IMR-90 (cell line): ENCODE measurements around the gene DHFR. TPM values are rescaled to one million over a fixed set of nuclear protein-coding genes. Genes with fewer than 3 reads are reported as not detected.

Experiments used
- ATAC-seq: fragments of 200-7000 bp; cut with Tn5 transposase; 2 replicates; pipeline ENCODE4 v1.9.1; 2020; ENCODE audit warnings: low read depth, mild to moderate bottlenecking, moderate library complexity
- BruUV-seq: library from RNA; stranded (reverse); fragments of 400-500 nt; replicated peaks from 2 replicates; lab custom pipeline; 2021; lab: Mats Ljungman, UMichigan
- CTCF ChIA-PET: fragments of 300-600 bp; formaldehyde crosslinking; extraction: SDS; loops from one replicate; lab custom pipeline; 2021; ENCODE audit warnings: antibody characterized with exemption; lab: Yijun Ruan, JAX
- POLR2A ChIA-PET: fragments of 300-600 bp; sonication (Branson Sonifier 250); formaldehyde crosslinking; loops from one replicate; lab custom pipeline; 2022; ENCODE audit warnings: antibody characterized with exemption; ENCODE audit not compliant: unreplicated experiment; lab: Charles Lee
- DNase-seq: peaks from one replicate; pipeline ENCODE4 v3.0.0; 2013
- H2AFZ ChIP-seq: replicated peaks from 2 replicates; pipeline ENCODE3; 2013; ENCODE audit warnings: low read length, mild to moderate bottlenecking; ENCODE audit not compliant: poor library complexity
- H2AK5ac ChIP-seq: 2 replicates; pipeline ENCODE4 v1.6.1; 2013; ENCODE audit warnings: low read depth, low read length, inconsistent platforms
- H2AK9ac ChIP-seq: replicated peaks from 2 replicates; pipeline ENCODE3; 2013; ENCODE audit warnings: mild to moderate bottlenecking, low read depth, low read length, moderate library complexity; ENCODE audit not compliant: poor library complexity
- H2BK120ac ChIP-seq: 2 replicates; pipeline ENCODE4 v1.6.1; 2013; ENCODE audit warnings: low read depth, low read length, inconsistent platforms
- H2BK15ac ChIP-seq: 3 replicates; pipeline ENCODE4 v1.6.1; 2013; ENCODE audit warnings: low read depth, low read length, inconsistent platforms
- H2BK20ac ChIP-seq: 2 replicates; pipeline ENCODE4 v1.6.1; 2013; ENCODE audit warnings: low read depth, mild to moderate bottlenecking, inconsistent platforms, low read length, moderate library complexity
- H2BK5ac ChIP-seq: 2 replicates; pipeline ENCODE4 v1.6.1; 2013; ENCODE audit warnings: mild to moderate bottlenecking, low read depth, low read length, inconsistent platforms; ENCODE audit not compliant: poor library complexity, severe bottlenecking
- H3K14ac ChIP-seq: replicated peaks from 2 replicates; pipeline ENCODE4 v1.6.1; 2013; ENCODE audit warnings: low read depth, low read length, inconsistent platforms
- H3K18ac ChIP-seq: 2 replicates; pipeline ENCODE4 v1.6.1; 2013; ENCODE audit warnings: low read depth, low read length, control low read depth
- H3K23ac ChIP-seq: 2 replicates; pipeline ENCODE4 v1.6.1; 2013; ENCODE audit warnings: low read depth, low read length, inconsistent platforms
- H3K27ac ChIP-seq: 2 replicates; pipeline ENCODE4 v1.5.1; 2013; ENCODE audit warnings: mild to moderate bottlenecking, control low read depth, low read length; ENCODE audit not compliant: insufficient read depth
- H3K27me3 ChIP-seq: 2 replicates; pipeline ENCODE4 v1.6.1; 2013; ENCODE audit warnings: low read length; ENCODE audit not compliant: control insufficient read depth, insufficient read depth
- H3K36me3 ChIP-seq: 2 replicates; pipeline ENCODE4 v1.6.1; 2013; ENCODE audit warnings: low read length, mixed read lengths; ENCODE audit not compliant: control insufficient read depth, insufficient read depth
- H3K4ac ChIP-seq: 2 replicates; pipeline ENCODE4 v1.6.1; 2013; ENCODE audit warnings: low read depth, low read length, inconsistent platforms
- H3K4me1 ChIP-seq: 2 replicates; pipeline ENCODE4 v1.6.1; 2013; ENCODE audit warnings: low read length, mixed read lengths; ENCODE audit not compliant: control insufficient read depth, insufficient read depth
- H3K4me2 ChIP-seq: 2 replicates; pipeline ENCODE4 v1.6.1; 2013; ENCODE audit warnings: low read depth, mild to moderate bottlenecking, control low read depth, low read length, moderate library complexity
- H3K4me3 ChIP-seq: 2 replicates; pipeline ENCODE4 v1.5.1; 2013; ENCODE audit warnings: low read depth, mild to moderate bottlenecking, control low read depth, low read length, moderate library complexity; ENCODE audit not compliant: insufficient read depth
- H3K56ac ChIP-seq: 2 replicates; pipeline ENCODE4 v1.6.1; 2013; ENCODE audit warnings: low read length, inconsistent platforms; ENCODE audit not compliant: insufficient read depth; ENCODE audit errors: extremely low read depth
- H3K79me1 ChIP-seq, 2 experiments: 2 replicates each; pipeline ENCODE4 v1.6.1; 2013; ENCODE audit warnings: low read length in 2 of 2, inconsistent platforms in 1 of 2, low read depth in 1 of 2
- H3K9ac ChIP-seq: 2 replicates; pipeline ENCODE4 v1.6.1; 2013; ENCODE audit warnings: low read depth, low read length, control low read depth
- H3K9me1 ChIP-seq: 2 replicates; pipeline ENCODE4 v1.6.1; 2013; ENCODE audit warnings: low read length, inconsistent platforms; ENCODE audit not compliant: insufficient read depth
- H3K9me3 ChIP-seq: 2 replicates; pipeline ENCODE4 v1.6.1; 2013; ENCODE audit warnings: low read length; ENCODE audit not compliant: control insufficient read depth, insufficient read depth
- H4K20me1 ChIP-seq: 2 replicates; pipeline ENCODE4 v1.6.1; 2013; ENCODE audit warnings: low read length, inconsistent platforms; ENCODE audit not compliant: insufficient read depth
- H4K5ac ChIP-seq: 2 replicates; pipeline ENCODE4 v1.6.1; 2013; ENCODE audit warnings: mild to moderate bottlenecking, low read depth, low read length, control low read depth
- H4K8ac ChIP-seq, 2 experiments: 2 replicates each; pipeline ENCODE4 v1.6.1; 2013; ENCODE audit warnings: low read depth in 2 of 2, low read length in 2 of 2, control low read depth in 1 of 2, inconsistent platforms in 1 of 2
- H4K91ac ChIP-seq: 2 replicates; pipeline ENCODE4 v1.6.1; 2013; ENCODE audit warnings: low read depth, low read length, inconsistent platforms; ENCODE audit not compliant: insufficient read depth
- BHLHE40 ChIP-seq: fragments of 150-350 bp; IDR thresholded peaks from 2 replicates; pipeline ENCODE4 v1.6.1; 2016; ENCODE audit warnings: mild to moderate bottlenecking, low read depth, low read length
- CHD1 ChIP-seq: IDR thresholded peaks from 2 replicates; pipeline ENCODE4 v1.6.1; 2012; ENCODE audit warnings: low read depth, low read length, improper control_type of control experiment
- MAFK ChIP-seq: IDR thresholded peaks from 2 replicates; pipeline ENCODE4 v1.6.1; 2012; ENCODE audit warnings: low read depth, low read length, improper control_type of control experiment
- POLR2A ChIP-seq: IDR thresholded peaks from 2 replicates; pipeline ENCODE4 v1.6.1; 2012; ENCODE audit warnings: mild to moderate bottlenecking, low read depth, low read length
- RAD21 ChIP-seq: IDR thresholded peaks from 2 replicates; pipeline ENCODE4 v1.6.1; 2012; ENCODE audit warnings: low read length, improper control_type of control experiment
- SMC3 ChIP-seq: fragments of 150-350 bp; IDR thresholded peaks from 2 replicates; pipeline ENCODE4 v1.6.1; 2016; ENCODE audit warnings: low read depth, mild to moderate bottlenecking, antibody characterized with exemption, low read length, moderate library complexity
- dilution Hi-C: fragments of 300-500 bp; cut with HindIII; formaldehyde crosslinking; loops from one replicate; pipeline ENCODE4 v1.14.3; 2018; ENCODE audit warnings: low sequenced_read_pairs; ENCODE audit not compliant: unreplicated experiment
- in situ Hi-C: fragments of 300-500 bp; cut with MboI; formaldehyde crosslinking; loops from 3 replicates; pipeline ENCODE4 v1.14.3; 2019; ENCODE audit warnings: low sequenced_read_pairs, inconsistent platforms, mixed read lengths
- intact Hi-C: fragments of 100-400 bp; cut with micrococcal nuclease; formaldehyde crosslinking; loops from 2 replicates; pipeline ENCODE4 v1.10.0; 2022
- polyA plus RNA-seq, 3 experiments: library from polyadenylated mRNA; depleted of rRNA; stranded (reverse); fragments of >200 nt; gene quantifications; 2 replicates each; pipeline ENCODE4 v1.2.3, GENCODE V29; 2012; ENCODE audit warnings: low replicate concordance in 1 of 3
- total RNA-seq: library from RNA; depleted of rRNA; stranded (reverse); fragments of >200 nt; gene quantifications from 2 replicates; pipeline ENCODE4 v1.2.3, GENCODE V29; 2012

The DHFR gene
- total and polyA plus RNA-seq, 2 of the 4 experiments (the other 2 are of a cell fraction), result 20.6 to 29.4 TPM

GRCh38 chr5:80629281-80629680 is 25.5 kb downstream of the DHFR start:
- TF ChIP-seq CHD1 (no peak), RAD21 (no peak), POLR2A (no peak), BHLHE40 (no peak), MAFK (no peak), SMC3 (no peak)
- BruUV-seq, result no TSS peak
- H3K27ac ChIP-seq, result no peak overlapping the region

More at GRCh38 chr5:80629281-80629680, 25.5 kb downstream of the DHFR start:
- Histone ChIP-seq H3K9me3 (no peaks in the 10 kb centered on the region), H3K9ac (no peak overlapping the region), H4K20me1 (no peaks in the 10 kb centered on the region), H4K91ac (no peak overlapping the region), H2AK9ac (no peak overlapping the region), H3K4ac (no peak overlapping the region), H3K36me3 (no peaks in the 10 kb centered on the region), H3K27me3 (no peaks in the 10 kb centered on the region), H3K79me1 (no peaks in the 10 kb centered on the region), H3K4me2 (no peak overlapping the region), H4K5ac (no peak overlapping the region), H3K56ac (no peak overlapping the region), H3K18ac (no peak overlapping the region), H2BK15ac (no peak overlapping the region), H4K8ac (no peak overlapping the region), H2BK20ac (no peak overlapping the region), H2BK120ac (no peak overlapping the region), H2AFZ (no peak overlapping the region), H3K23ac (no peak overlapping the region), H3K4me3 (no peak overlapping the region), H2BK5ac (no peak overlapping the region), H3K14ac (no peak overlapping the region), H3K4me1 (no peaks in the 10 kb centered on the region), H3K9me1 (no peaks in the 10 kb centered on the region), H2AK5ac (no peak overlapping the region)
- in situ Hi-C loops, result no loop called here
- DNase-seq (no peak), ATAC-seq (no peak)
- ChIA-PET CTCF (no interaction called here), POLR2A (no interaction called here)
- dilution Hi-C loops, result no loop called here
- intact Hi-C loops, result no loop called here
